Natural killer cell treated with Interleukin-12 subunit alpha and Interleukin-12 subunit beta and Interleukin-15 and Interleukin-18, amount 100 ng/mL, for 72 hours (primary cell): ENCODE results near the gene TTC22. TPM values are rescaled to one million over a fixed set of nuclear protein-coding genes. Genes with fewer than 3 reads are reported as not detected.
A peak's percentile ranks its signal among the peaks of the same experiment; 100 is the strongest.

Experiments used
- ATAC-seq, 2 donors: fragments of 150-1000 bp; cut with Tn5 transposase in 1 of 2; sonication (Bioruptor Pico), chemical (Tn5 transposase) in 1 of 2; 2 replicates each; pipeline ENCODE4 v1.10.0; 2021
- DNase-seq: peaks from one replicate; pipeline ENCODE4 v3.0.0; 2022; ENCODE audit warnings: low spot score
- H3K27ac Mint-ChIP-seq, 2 donors: 1 replicate in 1 of 2; 2 replicates in 1 of 2; pipeline ENCODE4 v1.8.0; 2022; ENCODE audit warnings: mixed read lengths in 2 of 2, mild to moderate bottlenecking in 1 of 2, moderate library complexity in 1 of 2
- H3K27me3 Mint-ChIP-seq, 2 donors: 1 replicate in 1 of 2; 2 replicates in 1 of 2; pipeline ENCODE4 v1.8.0; 2022; ENCODE audit warnings: mixed read lengths in 2 of 2
- H3K36me3 Mint-ChIP-seq: one replicate; pipeline ENCODE4 v1.8.0; 2022; ENCODE audit warnings: mixed read lengths
- H3K4me1 Mint-ChIP-seq, 2 donors: 1 replicate in 1 of 2; 2 replicates in 1 of 2; pipeline ENCODE4 v1.8.0; 2022; ENCODE audit warnings: low read depth in 2 of 2, mixed read lengths in 2 of 2, mild to moderate bottlenecking in 1 of 2
- H3K4me3 Mint-ChIP-seq: one replicate; pipeline ENCODE4 v1.8.0; 2022; ENCODE audit warnings: mixed read lengths
- H3K9me3 Mint-ChIP-seq: 2 replicates; pipeline ENCODE4 v1.8.0; 2022; ENCODE audit warnings: mixed read lengths
- total RNA-seq, 2 donors: library from RNA; stranded (reverse); gene quantifications; one replicate each; pipeline ENCODE4 v1.2.3, GENCODE V29; 2022

The TTC22 gene
- total RNA-seq, 2 donors from 2014 or later: 1.5 to 2.1 TPM

DNA sequence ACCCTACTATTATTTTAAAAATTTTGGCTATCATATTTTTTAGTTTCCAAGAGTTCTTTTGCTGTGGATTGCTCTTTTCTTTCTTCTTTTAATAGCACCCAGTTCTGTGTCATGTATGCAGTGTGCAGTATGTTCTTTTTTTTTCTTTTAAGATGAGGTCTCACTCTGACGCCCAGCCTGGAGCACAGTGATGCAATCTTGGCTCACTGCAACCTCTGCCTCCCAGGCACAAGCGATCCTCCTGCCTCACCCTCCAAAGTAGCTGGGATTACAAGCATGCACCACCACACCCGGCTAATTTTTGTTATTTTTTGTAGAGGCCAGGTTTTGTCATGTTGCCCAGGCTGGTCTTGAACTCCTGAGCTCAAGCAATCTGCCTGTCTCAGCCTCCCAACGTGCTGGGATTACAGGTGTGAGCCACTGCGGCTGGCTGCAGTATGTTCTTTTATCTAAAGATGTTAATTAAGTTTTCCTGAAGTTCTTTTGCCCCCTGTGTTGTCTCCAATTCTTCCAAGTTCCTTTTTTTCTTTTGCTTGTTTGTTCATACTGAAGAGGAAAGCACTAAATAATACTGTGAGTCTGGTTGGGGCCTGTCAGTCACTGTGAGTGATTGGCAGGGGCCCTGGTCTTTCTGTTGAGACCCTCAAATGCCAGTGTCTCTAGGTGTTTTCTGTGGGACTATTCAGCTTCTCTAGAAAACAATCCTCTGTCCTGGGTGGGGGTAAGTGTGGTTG lies 17.5 kb upstream of the TTC22 start:
- H3K36me3 Mint-ChIP-seq: peaks cover 19% of the 10 kb centered on the region
- peaks cover 11 to 12% of the 10 kb centered on the region in 2 donors for H3K4me1 Mint-ChIP-seq
- ATAC-seq (no peak), DNase-seq (no peak)
- no peak overlapping the region for H3K4me3 Mint-ChIP-seq
- H3K27ac Mint-ChIP-seq: peak overlapping the region; percentile 17 to 28
- no peaks in the 10 kb centered on the region for H3K27me3 Mint-ChIP-seq
- H3K9me3 Mint-ChIP-seq: peaks cover 5% of the 10 kb centered on the region

DNA sequence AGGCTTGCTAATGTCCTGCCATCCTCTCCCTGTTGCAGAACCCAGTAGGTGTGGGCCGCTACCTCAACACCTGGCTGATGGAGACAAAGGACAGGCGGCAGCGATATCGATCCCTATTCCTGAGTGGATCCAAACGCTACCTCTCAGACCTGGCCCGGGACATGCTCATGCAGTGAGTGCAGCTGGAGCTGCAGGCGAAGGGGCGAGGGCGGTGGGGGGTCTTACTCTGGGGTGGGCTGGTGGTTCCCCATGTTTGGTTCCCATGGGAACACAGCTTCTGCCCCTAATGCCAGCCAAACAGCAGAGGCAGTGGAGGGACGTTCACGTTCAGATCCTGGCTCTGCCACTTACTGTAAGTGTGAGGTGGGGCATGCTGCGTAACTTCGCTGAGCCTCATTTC lies 15.8 kb upstream of the TTC22 start:
- no peaks in the 10 kb centered on the region for H3K27me3 Mint-ChIP-seq
- no peak overlapping the region for H3K4me3 Mint-ChIP-seq
- H3K4me1 Mint-ChIP-seq: peaks cover 22 to 25% of the 10 kb centered on the region in 2 donors
- H3K27ac Mint-ChIP-seq: peak overlapping the region in 1 of 2 donors; percentile 35
- ATAC-seq (no peak), DNase-seq (no peak)
- peaks cover 5% of the 10 kb centered on the region for H3K36me3 Mint-ChIP-seq
- H3K9me3 Mint-ChIP-seq: no peaks in the 10 kb centered on the region

DNA sequence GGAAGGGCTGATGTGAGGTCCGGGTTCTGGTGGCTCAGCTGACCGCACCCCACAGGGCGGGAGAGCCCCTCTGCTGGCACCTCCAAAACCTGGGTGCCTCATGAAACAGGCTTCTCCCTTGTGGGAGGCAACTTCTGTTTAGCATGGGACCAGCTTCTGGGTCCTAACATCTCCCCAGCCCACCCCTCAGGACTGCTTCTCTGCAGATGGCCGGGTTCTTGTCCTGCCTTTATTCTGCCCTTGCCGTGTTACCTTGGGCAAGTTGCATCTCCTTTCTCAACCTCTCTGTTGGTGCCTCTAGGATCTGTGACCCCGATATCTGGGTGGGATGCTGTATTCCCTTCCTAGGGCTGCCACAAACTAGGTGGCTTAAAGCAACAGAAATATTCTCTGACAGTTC lies 15.0 kb upstream of the TTC22 start:
- peaks cover 3% of the 10 kb centered on the region for H3K36me3 Mint-ChIP-seq
- no peak for ATAC-seq
- DNase-seq: no peak
- no peaks in the 10 kb centered on the region for H3K9me3 Mint-ChIP-seq
- no peaks in the 10 kb centered on the region for H3K27me3 Mint-ChIP-seq
- H3K27ac Mint-ChIP-seq: peak overlapping the region in 1 of 2 donors; percentile 35
- peaks cover 22 to 27% of the 10 kb centered on the region in 2 donors for H3K4me1 Mint-ChIP-seq
- H3K4me3 Mint-ChIP-seq: no peak overlapping the region

DNA sequence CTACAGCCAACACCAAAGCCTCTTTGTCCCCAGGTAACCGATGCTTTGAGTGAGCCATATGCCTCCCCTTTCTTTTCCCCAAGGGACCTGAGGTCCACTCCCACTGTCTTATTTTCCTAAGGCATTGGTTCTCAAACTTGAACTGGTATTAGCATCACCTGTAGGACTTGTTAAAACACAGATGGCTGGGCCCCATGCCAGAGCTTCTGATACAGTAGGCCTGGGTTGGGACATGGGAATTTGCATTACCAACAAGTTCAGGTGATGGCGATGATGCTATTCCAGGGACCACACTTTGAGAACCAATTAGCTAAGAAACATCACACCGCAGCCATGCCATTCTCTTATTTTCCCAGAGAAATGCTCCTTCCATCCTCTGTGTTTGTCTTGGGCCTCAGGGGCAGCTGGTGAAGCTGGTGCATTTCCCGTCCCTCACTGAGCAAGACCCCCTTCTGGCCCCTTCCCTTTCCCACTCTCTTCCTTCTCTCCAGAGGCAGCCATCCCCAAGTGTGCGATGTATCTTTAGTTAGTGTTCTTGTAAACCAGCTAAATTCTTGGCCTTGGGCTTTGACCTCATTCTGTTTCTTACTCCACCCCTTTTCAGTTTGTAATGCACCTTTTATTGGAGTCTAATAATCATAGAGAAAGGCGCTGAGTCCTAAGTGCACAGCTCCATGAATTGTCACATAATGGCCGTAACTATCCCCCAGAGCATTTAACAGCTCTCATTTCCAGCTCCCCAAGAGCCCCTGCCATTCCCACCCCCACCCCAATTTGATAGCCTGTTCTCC lies 14.2 kb upstream of the TTC22 start:
- no peak overlapping the region for H3K4me3 Mint-ChIP-seq
- H3K27me3 Mint-ChIP-seq: no peaks in the 10 kb centered on the region
- ATAC-seq (no peak), DNase-seq (no peak)
- peaks cover 22 to 35% of the 10 kb centered on the region in 2 donors for H3K4me1 Mint-ChIP-seq
- H3K36me3 Mint-ChIP-seq: no peaks in the 10 kb centered on the region
- peak overlapping the region in 1 of 2 donors; percentile 20 for H3K27ac Mint-ChIP-seq
- H3K9me3 Mint-ChIP-seq: no peaks in the 10 kb centered on the region

DNA sequence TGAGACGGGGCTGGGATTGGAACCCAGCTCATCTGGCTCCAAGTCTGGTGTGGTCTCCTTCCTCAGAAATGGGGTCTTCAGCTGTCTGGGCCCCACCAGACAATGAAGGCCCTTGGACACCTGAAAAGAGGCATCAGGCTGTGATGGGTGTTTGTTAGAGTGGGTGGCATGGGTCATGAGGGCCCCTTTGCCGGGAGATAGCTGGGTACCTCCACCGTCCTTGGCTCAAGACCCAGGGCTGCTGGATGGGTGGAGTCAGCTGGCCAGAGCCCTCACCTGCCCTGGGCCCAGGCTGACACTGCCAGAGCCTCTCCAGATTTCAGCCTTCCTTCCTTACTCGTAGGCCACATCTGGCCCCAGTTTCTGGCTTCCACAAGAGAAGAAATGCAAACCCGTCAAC lies 13.4 kb upstream of the TTC22 start:
- Mint-ChIP-seq H3K4me1 (peaks cover 26 to 36% of the 10 kb centered on the region in 2 donors), H3K27ac (peak overlapping the region in 1 of 2 donors; percentile 20), H3K27me3 (no peaks in the 10 kb centered on the region), H3K36me3 (no peaks in the 10 kb centered on the region), H3K9me3 (no peaks in the 10 kb centered on the region), H3K4me3 (no peak overlapping the region)
- no peak for DNase-seq
- no peak for ATAC-seq

DNA sequence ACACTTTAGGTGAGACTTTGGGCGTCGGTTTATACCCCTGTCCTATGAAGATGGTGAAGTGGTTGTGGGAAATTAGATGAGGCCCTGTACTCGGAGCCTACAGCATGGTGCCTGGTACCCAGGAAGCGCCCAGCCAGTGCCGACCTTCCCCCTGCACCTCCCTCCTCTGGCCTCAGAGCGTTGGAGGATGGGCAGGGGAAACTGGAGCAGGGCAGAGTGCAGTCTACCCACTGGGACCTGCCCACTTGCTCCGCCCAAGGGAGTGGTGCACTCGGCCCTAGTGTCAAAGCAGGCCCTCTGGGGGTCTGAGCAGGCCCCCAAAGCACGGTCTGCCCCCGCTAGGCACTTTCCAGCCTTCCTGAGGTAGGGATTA lies 13.0 kb upstream of the TTC22 start:
- no peak overlapping the region for H3K4me3 Mint-ChIP-seq
- peak overlapping the region; percentile 65 to 72 for H3K27ac Mint-ChIP-seq
- H3K9me3 Mint-ChIP-seq: no peaks in the 10 kb centered on the region
- peaks cover 26 to 38% of the 10 kb centered on the region in 2 donors for H3K4me1 Mint-ChIP-seq
- ATAC-seq (no peak), DNase-seq (no peak)
- H3K36me3 Mint-ChIP-seq: no peaks in the 10 kb centered on the region
- H3K27me3 Mint-ChIP-seq: no peaks in the 10 kb centered on the region

DNA sequence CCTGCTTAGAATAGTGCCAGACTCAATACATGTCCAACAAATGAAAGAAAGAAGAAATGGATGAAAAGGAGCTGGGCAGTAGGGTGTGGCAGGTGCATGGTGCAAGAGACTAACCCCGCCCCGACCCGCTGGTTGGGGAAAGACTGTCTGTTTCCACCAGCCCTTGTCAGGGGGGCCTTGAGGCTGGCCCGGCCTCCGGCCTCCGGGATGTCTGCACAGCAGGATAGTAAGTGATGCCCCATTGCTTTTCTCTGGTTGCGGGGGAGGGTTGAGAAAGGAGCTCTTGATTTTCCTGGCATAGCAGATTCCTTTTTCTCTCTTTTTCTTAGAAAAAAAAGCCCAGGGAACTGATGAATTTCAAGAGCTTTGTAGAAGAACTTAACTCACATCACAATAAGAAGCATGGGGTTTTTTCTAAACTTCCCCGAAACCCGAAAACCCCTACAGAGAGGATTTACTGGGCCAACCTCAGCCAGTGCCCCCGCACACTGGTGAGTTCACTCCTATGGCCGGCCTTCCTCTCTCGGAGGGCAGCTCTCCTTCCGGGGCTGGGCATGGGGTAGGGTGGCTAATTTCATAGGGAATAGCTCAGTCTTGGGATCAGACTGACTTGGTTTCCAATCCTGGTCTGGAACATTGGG lies 12.5 kb upstream of the TTC22 start:
- Mint-ChIP-seq H3K27me3 (no peaks in the 10 kb centered on the region), H3K27ac (peak overlapping the region; percentile 65 to 72), H3K9me3 (no peaks in the 10 kb centered on the region), H3K36me3 (no peaks in the 10 kb centered on the region), H3K4me1 (peaks cover 28 to 43% of the 10 kb centered on the region in 2 donors), H3K4me3 (peak overlapping the region; percentile 53)
- ATAC-seq: peak in 1 of 2 donors; percentile 2
- no peak for DNase-seq

DNA sequence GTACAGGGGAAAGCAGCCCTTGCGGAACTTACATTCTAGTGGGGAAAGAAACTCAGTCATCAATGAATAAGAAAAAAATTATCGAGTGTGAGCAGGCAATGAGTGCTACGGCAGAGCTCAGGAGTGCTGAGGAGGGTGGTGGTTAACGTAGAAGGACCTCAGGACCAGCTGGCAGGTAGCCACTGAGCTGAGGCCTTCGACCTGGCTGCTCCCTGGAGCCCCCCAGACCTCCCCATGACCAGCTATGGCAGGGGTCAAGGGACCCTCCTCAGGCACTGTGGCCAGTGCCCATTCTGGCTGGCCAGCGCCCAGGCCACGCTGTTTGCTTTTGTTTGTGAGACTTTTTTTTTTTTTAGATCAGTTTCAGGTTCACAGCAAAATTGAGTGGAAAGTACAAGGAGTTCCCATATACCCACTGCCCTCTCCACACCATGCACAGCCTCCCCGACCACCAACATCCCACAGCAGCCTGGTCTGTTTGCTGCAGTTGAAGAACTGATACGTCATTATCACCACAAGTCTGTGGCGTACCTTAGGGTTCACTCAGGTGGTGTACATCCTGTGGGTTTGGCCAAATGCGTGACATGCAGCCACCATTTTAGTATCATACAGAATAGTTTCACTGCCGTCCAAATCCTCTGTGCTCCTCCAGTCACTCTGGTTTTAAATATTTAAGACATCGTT lies 11.8 kb upstream of the TTC22 start:
- DNase-seq: no peak
- Mint-ChIP-seq H3K27ac (peak overlapping the region; percentile 65 to 72), H3K9me3 (no peaks in the 10 kb centered on the region), H3K27me3 (no peaks in the 10 kb centered on the region), H3K4me1 (peaks cover 31 to 45% of the 10 kb centered on the region in 2 donors), H3K4me3 (peak overlapping the region; percentile 53), H3K36me3 (no peaks in the 10 kb centered on the region)
- ATAC-seq: peak in 1 of 2 donors; percentile 66

DNA sequence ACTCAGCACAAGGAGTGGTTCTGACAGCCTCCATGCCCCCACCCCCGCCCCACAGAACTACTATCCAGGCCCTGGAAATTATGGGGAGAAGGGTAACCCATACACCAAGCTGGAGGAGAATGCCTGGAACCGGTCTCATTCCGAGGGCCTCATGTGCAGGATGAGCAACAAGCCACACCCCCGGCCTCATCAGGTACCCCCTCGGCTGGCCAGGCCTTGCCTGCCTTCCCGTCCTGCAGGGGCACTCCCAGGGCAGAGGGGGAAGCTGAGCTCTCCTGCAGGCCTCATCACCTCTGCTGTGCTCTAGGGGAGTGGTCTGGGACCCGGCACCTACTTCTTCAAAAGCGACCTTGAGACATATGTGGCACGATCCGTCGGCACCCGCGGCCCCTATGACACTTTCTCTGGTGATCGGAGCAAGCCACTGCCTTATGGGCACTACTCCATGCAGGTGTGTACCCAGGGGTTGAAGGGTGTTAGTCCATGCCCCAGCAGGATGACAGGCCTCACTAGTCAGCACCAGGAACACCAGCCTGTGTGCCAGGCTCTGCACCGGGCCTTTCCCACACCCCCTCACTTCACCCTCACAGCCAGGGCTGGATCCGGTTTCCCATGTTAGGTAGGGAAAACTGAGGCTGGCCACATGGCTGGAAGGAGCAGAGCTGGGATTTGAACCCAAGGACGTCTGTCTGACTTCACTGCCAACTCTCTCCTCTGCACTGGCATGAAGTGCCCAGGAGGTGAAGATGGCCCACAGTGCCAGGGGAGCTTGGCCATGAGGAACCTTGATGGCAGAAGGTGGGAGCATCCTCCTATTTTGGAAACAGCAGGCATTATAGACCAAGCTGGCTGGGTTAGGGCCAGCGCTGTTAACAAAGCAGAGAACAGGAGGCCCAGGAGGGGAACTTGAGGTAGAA lies 10.9 kb upstream of the TTC22 start:
- Mint-ChIP-seq H3K27me3 (no peaks in the 10 kb centered on the region), H3K36me3 (no peaks in the 10 kb centered on the region), H3K9me3 (no peaks in the 10 kb centered on the region), H3K4me3 (peak overlapping the region; percentile 32), H3K4me1 (peaks cover 40 to 53% of the 10 kb centered on the region in 2 donors), H3K27ac (peak overlapping the region in 1 of 2 donors; percentile 72)
- DNase-seq (no peak), ATAC-seq (no peak)

DNA sequence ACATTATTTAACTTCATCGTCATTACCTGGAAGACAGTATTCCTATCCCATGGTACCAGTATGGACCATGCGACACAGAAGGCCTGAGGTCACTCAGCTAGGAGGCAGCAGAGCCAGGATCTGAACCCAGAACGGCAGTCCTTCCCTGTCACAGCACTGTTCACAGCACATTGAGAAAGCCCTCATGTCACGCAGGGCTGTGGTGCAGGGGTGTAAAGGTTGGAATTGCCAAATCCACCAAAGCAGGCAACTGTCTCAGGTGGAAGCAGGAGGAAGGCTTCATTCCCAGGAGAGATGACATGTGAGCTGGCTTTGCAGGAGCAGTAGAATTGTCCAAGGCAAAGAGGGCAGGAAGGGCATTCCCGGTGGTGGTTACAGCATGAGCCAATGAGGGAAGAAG lies 9.9 kb upstream of the TTC22 start:
- no peak overlapping the region for H3K4me3 Mint-ChIP-seq
- H3K9me3 Mint-ChIP-seq: no peaks in the 10 kb centered on the region
- H3K27me3 Mint-ChIP-seq: no peaks in the 10 kb centered on the region
- ATAC-seq (no peak), DNase-seq (no peak)
- H3K4me1 Mint-ChIP-seq: peaks cover 43 to 61% of the 10 kb centered on the region in 2 donors
- no peak overlapping the region for H3K27ac Mint-ChIP-seq
- H3K36me3 Mint-ChIP-seq: no peaks in the 10 kb centered on the region

DNA sequence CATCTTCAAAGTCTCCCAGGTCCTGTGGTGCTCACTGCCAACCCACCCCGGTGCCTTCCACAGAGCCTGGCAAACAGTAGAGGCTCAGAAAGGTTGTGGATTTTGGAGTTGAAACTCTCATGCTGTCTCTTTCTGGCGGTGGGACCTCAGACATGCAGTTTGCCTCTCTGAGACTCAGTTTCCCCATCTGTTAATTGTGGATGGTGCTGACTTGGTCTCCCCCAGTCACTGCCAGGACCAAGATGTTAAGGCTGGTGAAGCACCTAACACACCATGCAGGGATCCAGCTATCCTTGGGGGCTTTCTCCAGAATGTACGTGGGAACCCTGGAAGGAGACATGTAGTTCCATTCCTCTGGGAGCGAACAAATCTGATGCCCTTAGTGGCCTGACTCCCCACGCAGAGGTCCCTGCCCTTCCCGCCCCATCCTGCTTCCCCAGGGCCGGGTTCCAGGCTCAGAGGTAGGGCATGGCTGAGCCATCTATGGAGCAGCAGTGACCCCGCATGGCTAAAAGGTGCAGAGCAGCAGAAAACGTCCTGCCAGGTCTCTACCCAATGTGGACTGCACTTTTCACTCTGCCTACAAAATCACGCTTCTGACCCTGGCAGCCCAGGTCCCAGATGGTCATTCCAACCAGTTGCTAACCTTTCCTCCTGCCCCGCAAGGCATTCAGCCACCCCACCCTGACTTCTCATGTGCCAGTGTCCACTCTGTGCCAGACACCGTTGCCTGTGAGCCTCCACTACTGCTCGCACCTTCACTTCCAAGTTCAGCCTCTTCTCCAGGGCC lies 9.2 kb upstream of the TTC22 start:
- H3K27ac Mint-ChIP-seq: peak overlapping the region; percentile 59 to 76
- DNase-seq: peak; percentile 68

DNA sequence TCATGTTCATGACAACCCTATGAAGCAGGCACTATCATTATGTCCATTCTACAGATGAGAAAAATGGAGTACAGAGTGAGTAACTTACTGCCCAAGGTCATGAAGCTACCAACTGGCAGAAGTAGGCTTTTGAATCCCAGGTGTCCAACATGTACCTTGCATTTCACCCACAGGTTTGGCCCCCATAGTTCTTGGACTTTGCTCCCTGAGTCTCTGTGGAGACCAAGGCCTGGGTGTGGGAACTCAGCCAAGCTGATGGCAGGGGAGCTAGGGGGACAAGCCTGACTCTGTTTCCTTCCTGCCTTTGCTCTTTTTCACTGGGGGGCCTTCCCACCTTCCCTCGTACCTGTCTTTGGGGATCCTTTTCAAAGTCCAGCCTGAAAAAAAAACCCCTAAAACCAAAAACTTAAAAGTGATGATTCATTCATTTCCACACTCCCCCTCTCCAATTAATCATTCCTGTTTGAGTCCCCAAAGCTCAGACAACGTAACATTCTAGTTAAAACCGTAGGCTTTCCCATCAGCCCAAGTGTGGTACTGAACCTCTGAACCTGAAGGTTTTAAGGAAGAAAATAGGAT lies 8.5 kb upstream of the TTC22 start:
- no peak for ATAC-seq
- Mint-ChIP-seq H3K27ac (peak overlapping the region; percentile 59 to 76), H3K4me1 (peaks cover 52 to 73% of the 10 kb centered on the region in 2 donors), H3K27me3 (no peaks in the 10 kb centered on the region), H3K36me3 (no peaks in the 10 kb centered on the region), H3K4me3 (peak overlapping the region; percentile 28), H3K9me3 (no peaks in the 10 kb centered on the region)
- no peak for DNase-seq

More for the DNA sequence above, 9.2 kb upstream of the TTC22 start:
- no peaks in the 10 kb centered on the region for H3K36me3 Mint-ChIP-seq
- peak; percentile 57 to 67 for ATAC-seq
- H3K4me1 Mint-ChIP-seq: peaks cover 45 to 65% of the 10 kb centered on the region in 2 donors
- H3K27me3 Mint-ChIP-seq: no peaks in the 10 kb centered on the region
- H3K4me3 Mint-ChIP-seq: peak overlapping the region; percentile 28
- no peaks in the 10 kb centered on the region for H3K9me3 Mint-ChIP-seq
